Muscle layer of duodenum (tissue), 2 donors: Measurements from ENCODE around the gene ZNF511.

Source experiments
- H3K27ac ChIP-seq: one replicate; pipeline ENCODE4 v1.7.0; 2013; ENCODE audit warnings: mild to moderate bottlenecking, low read length
- H3K27me3 ChIP-seq: one replicate; pipeline ENCODE4 v1.7.0; 2013; ENCODE audit warnings: low read depth, mild to moderate bottlenecking, control low read depth, low read length
- H3K36me3 ChIP-seq, 2 donors: one replicate each; pipeline ENCODE4 v1.7.0; 2013; ENCODE audit warnings: low read length in 2 of 2, control low read depth in 1 of 2, mild to moderate bottlenecking in 1 of 2; ENCODE audit not compliant: insufficient read depth in 2 of 2, control insufficient read depth in 1 of 2
- H3K4me1 ChIP-seq, 2 donors: one replicate each; pipeline ENCODE4 v1.7.0; 2013; ENCODE audit warnings: low read length in 2 of 2, mild to moderate bottlenecking in 2 of 2, control low read depth in 1 of 2, moderate library complexity in 1 of 2; ENCODE audit not compliant: insufficient read depth in 2 of 2, control insufficient read depth in 1 of 2
- H3K4me3 ChIP-seq, 2 donors: one replicate each; pipeline ENCODE4 v1.7.0; 2013; ENCODE audit warnings: low read length in 2 of 2, low read depth in 1 of 2, mild to moderate bottlenecking in 1 of 2
- H3K9me3 ChIP-seq, 2 donors: one replicate each; pipeline ENCODE4 v1.7.0; 2013; ENCODE audit warnings: low read length in 2 of 2, control low read depth in 1 of 2, mild to moderate bottlenecking in 1 of 2; ENCODE audit not compliant: control insufficient read depth in 1 of 2
- donor health status: healthy.

ZNF511 gene

DNA sequence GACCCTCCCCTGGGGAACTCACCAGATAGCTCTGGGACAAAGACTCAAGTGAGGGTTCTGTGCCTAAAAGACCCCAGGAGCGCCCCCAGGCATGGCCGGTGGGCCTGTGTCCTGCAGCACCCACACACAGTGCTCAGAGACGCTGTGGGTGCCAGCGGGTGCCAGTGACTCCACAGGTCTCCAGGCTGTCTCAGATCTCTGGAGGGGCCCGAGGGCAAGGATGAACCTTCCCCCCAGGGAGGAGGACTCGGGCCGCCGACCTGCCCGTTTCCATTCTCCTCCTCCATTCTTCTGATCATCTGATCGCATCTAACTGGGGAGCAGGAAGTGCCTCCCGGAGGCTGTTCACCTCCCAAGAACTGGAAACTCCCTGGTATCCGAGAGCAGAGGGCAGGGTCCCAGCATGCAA is 33.0 kb upstream of the ZNF511 start:
- no peaks in the 10 kb centered on the region for H3K27me3 ChIP-seq
- H3K36me3 ChIP-seq = peaks cover 0 to 37% of the 10 kb centered on the region in 2 donors
- peaks cover 0 to 15% of the 10 kb centered on the region in 2 donors for H3K4me1 ChIP-seq
- H3K4me3 ChIP-seq = peak overlapping the region; percentile 37 to 41
- H3K9me3 ChIP-seq = no peaks in the 10 kb centered on the region
- H3K27ac ChIP-seq = no peak overlapping the region

DNA sequence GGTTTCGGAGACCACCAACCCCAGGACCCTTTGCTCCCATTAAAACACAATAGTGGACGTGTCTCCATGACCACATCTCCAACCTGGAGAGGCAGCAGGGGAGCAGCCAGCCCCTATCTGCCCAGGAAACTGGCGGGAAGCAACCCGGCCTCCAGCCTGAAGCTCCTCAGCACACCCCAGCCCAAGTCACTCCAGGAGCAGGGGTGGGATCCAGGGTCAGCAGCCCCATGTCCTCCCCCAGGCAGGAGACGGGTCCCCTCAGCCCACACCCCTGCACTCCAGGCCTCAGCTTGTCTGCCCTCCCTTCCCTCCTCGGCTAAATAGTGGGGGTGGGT is 32.6 kb upstream of the ZNF511 start:
- H3K36me3 ChIP-seq = peaks cover 0 to 36% of the 10 kb centered on the region in 2 donors

DNA sequence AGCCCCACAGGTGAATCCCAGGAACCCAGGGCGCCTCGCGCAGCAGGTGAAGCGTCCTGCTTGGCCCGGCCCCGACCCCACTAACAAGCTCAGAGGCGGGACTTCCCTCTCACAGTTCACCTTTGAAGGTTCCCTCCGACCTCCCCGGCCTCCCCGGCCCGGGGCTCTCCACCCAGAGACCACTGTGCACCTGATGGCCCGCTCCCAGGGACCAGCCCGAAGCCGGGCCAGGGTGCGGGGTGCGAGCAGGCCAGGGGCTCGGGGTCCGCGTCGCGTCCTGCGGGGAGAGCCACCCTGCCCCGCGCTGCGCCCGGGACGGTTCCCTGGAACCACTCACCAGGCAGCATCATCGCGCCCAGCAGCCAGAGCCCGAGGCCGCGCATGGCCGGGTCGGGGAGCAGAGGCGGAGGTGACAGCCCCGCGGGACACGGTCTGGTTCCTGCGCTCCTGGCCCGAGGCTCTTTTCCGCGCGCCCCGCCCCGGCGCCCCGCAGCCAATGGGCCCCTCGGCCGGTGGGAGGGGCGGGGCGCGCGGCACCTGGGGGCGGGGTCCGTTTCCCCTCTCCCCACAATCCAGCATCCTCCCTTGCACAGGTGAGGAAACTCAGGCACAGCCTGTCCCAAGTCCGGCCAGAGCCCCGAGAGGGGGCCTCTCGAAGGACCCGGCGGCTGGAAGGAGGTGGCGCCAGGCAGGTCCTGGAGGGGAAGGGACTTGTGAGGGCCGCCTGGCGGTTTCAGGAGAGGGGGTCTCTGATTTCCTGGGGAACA is 32.1 kb upstream of the ZNF511 start, which contains the start of gene ADAM8:
Gene ADAM8, minus strand, starts transcription at position 434 of the 767 bp plus-strand sequence. Its CDS starts 51 bp downstream, at position 383.
- H3K4me3 ChIP-seq = peak within 1 kb of the TSS; percentile 37 to 41
- no peaks in the 10 kb centered on the region for H3K9me3 ChIP-seq
- peaks cover 0 to 15% of the 10 kb centered on the region in 2 donors for H3K4me1 ChIP-seq
- H3K36me3 ChIP-seq = peaks cover 0 to 39% of the 10 kb centered on the region in 2 donors
- no peak within 1 kb of the TSS for H3K27ac ChIP-seq
- H3K27me3 ChIP-seq = no peaks in the 10 kb centered on the region

More for the DNA sequence above, 32.6 kb upstream of the ZNF511 start:
- Histone ChIP-seq H3K27me3 (no peaks in the 10 kb centered on the region), H3K4me3 (peak overlapping the region; percentile 37 to 41), H3K9me3 (no peaks in the 10 kb centered on the region), H3K27ac (no peak overlapping the region), H3K4me1 (peaks cover 0 to 15% of the 10 kb centered on the region in 2 donors)

DNA sequence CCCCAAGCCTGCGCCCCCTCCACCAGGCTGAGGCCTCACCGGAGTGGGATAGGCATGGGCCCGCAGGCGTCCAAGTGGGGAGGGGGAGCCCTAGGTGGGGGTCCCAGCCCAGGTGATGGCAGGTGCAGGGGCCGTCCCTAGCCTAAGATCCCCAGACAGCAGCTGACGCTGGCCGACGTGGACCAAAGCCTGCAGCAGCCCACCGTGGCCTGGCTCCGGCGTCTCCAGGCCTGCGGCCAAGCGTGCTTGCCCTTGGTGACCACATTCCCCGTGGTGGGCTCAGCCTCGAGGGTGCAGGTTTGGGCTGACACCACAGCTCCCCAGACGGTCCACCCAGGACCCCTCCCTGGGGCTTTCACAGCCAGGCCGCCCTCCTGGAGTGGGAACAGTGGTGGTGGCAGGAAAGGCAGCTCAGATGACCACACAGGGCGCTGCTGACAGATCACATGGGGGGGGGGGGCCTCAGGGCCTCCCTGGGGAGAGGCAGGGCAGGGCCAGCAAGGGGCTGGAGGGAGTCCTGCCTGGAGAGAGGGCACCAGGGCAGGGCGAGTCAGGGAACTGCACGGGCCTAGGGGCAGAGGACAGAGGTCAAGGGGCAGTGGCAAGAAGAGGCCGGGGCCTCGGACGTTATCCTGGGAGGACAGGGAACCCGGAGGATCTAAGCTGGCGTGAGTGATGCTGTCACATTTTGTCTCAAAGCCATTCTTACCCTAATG is 31.3 kb upstream of the ZNF511 start:
- Histone ChIP-seq H3K27me3 (no peaks in the 10 kb centered on the region), H3K4me1 (peaks cover 0 to 15% of the 10 kb centered on the region in 2 donors), H3K36me3 (peaks cover 2 to 46% of the 10 kb centered on the region in 2 donors), H3K4me3 (peak overlapping the region in 1 of 2 donors; percentile 41), H3K9me3 (no peaks in the 10 kb centered on the region), H3K27ac (no peak overlapping the region)

- H3K27ac ChIP-seq = no peak overlapping the region
- H3K4me3 ChIP-seq = peak overlapping the region in 1 of 2 donors; percentile 10
- peaks cover 8 to 46% of the 10 kb centered on the region in 2 donors for H3K36me3 ChIP-seq
- H3K4me1 ChIP-seq = peaks cover 0 to 15% of the 10 kb centered on the region in 2 donors
- H3K27me3 ChIP-seq = no peaks in the 10 kb centered on the region
- no peaks in the 10 kb centered on the region for H3K9me3 ChIP-seq
These were observed 30.6 kb upstream of the ZNF511 start for GRCh38 chr10:133277993-133278576.

DNA sequence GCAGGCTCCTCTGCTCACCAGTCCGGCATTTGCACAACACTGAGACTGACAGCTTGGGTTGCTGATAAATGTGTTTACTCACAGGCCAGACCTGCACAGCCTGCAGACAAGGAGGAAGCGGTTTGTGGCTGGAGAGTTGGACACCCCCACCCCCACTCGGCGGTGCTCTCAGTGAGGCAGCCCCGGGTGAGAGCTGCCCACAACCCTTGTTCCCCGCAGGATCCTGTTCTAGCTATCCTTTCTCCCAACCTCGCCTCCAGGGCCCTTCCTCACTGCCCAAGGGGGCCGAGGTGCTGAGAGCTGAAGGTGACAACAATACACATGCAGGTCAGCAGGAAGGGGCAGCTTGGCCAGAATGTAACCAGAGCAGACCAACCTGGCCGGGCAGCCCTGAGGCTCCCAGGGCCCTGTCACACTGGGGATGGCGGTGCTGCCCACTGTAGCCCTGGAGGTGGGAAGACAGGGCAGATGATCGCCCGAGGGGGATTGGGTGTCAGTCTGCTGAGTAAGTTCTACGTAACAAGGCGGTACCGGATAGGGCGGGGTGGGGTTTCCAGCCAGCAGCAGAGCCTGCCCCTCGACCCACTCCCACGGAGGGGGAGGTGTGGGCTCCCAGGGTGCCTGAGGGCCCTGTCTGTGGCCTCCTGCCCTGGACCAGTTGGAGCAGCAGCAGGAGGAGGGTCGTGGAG is 30.0 kb upstream of the ZNF511 start:
- H3K4me3 ChIP-seq = no peak overlapping the region
- peaks cover 14 to 52% of the 10 kb centered on the region in 2 donors for H3K36me3 ChIP-seq

DNA sequence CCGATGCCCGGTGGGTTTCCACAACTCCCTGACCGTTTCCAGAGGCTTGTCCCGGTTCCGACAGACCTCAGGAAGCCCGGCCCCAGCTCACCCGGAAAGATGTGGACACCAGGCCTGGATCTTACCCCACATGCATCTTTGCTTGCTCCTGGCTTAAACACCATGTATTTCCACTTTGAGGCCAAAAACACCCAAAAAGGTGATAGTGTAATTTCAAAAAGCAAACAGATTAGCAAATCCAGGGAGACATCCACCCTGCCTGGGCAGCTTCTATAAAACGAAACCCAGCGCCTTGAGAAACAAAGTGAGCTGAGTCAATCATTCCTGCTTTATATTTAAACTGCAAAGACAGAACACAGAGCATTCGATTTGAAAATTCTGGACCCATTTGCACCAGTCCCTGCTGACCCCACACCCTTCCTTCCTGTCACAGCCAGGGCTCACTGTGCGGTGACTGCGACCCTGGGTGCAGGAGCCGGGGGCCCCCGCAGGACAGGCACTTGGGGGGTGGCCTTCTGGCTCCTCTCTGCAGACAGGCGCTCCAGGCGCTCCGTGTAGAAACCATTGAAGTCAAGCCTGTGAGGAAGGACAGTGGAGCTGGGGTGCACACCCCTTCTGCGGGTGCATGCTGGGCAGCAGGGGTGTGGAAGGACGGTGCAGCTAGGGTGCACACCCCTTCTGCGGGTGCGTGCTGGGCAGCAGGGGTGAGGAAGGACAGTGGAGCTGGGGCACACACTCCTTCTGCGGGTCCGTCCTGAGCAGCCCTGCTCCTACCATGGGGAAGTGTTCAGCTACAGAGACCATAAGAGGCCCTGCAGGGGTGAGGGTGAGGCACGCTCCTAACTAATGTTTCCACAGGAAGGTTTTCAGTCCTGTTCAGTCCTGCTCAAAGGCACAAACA is 29.1 kb upstream of the ZNF511 start:
- H3K27me3 ChIP-seq = no peaks in the 10 kb centered on the region
- no peak overlapping the region for H3K27ac ChIP-seq
- H3K4me3 ChIP-seq = no peak overlapping the region
- peaks cover 21 to 61% of the 10 kb centered on the region in 2 donors for H3K36me3 ChIP-seq
- peaks cover 0 to 15% of the 10 kb centered on the region in 2 donors for H3K4me1 ChIP-seq
- no peaks in the 10 kb centered on the region for H3K9me3 ChIP-seq

More for the DNA sequence above, 30.0 kb upstream of the ZNF511 start:
- peaks cover 0 to 15% of the 10 kb centered on the region in 2 donors for H3K4me1 ChIP-seq
- H3K27me3 ChIP-seq = no peaks in the 10 kb centered on the region
- H3K9me3 ChIP-seq = no peaks in the 10 kb centered on the region
- no peak overlapping the region for H3K27ac ChIP-seq

GRCh38 chr10:133280391-133281059 is 28.2 kb upstream of the ZNF511 start:
- Histone ChIP-seq H3K4me1 (peaks cover 0 to 15% of the 10 kb centered on the region in 2 donors), H3K27me3 (no peaks in the 10 kb centered on the region), H3K36me3 (peaks cover 25 to 70% of the 10 kb centered on the region in 2 donors), H3K9me3 (no peaks in the 10 kb centered on the region), H3K4me3 (no peak overlapping the region), H3K27ac (no peak overlapping the region)

- Histone ChIP-seq H3K36me3 (peaks cover 29 to 76% of the 10 kb centered on the region in 2 donors), H3K4me1 (peaks cover 0 to 15% of the 10 kb centered on the region in 2 donors), H3K27me3 (no peaks in the 10 kb centered on the region), H3K27ac (no peak overlapping the region), H3K9me3 (no peaks in the 10 kb centered on the region), H3K4me3 (no peak overlapping the region)
These were observed 27.6 kb upstream of the ZNF511 start for GRCh38 chr10:133281084-133281483.
